ENCODE data around the gene PLA2G6.

The PLA2G6 gene

DNA sequence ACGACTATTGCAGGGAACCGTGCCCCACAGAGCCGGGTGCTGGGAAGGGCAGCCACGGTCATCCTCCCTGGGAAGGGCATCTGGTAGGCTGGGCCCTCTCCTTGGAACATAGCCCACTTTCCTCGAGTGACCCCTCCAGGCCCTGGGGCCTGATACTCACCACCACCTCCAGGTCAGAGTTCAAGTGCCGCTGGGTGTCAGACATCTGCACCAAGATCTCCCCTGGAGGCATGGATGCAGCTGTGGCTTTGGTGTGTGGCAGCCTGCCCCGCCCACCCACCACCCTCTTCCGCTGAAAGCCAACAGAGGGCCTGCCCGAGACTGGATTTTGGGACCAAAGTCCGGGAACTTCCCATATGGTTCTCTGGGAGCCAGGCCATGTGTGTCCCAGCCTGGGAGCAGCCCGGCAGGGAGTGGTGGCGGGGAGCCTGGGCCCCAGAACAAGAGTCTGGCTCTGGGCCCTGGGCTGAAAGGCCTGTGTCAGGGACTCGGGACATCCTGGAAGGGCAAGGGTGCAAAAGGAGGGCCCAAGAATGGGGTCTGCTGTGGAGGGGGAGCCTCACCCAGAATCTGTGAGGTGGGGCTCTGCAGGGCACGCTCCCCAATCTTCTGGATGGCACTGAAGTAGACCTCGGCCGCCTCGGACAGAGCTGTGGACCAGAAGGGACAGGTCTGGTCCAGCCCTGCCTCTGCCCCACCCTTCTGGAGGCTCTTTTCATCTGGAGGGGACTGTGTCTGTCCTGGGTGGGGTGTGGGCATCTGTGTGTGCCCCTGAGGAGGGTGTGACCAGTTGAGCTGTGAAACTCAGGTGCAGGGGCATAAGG, 73.7 kb downstream of the PLA2G6 start:
- no peak for DNase-seq

DNA sequence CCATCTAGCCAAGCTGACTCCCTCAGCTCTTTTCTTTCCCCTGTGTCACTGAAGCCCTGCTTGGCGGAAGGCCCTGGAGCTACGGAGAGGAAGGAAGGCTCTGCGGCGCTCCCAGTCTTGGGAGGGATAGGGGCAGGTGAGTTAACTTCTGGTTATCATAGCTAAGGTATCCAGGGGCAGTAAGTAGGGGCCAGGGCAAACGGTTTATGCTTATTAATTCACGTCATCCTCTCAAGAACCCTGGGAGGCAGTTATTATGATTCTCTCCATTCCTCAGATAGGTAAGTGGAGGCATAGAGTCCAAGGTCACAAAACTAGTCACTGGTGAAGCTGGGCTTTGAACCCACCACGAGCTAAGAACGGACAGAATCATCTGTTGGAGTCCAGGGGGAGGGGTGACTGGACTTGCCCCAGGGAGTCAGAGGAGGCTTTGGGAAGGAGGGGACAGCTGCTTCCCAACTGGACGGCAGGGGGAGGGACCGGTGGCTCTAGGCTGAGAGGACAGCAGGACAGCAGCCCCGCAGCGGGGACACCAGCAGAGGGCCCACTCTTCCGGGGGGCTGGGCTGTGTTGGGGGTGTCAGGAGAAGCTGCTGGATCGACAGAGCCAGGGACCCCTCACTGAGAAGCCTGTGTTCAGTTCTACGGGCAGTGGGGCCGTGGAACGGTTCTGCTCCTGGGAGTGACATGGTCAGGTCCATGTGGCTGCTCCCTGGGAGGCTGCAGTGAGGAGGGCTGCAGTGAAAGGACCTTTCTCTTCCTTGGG, 74.6 kb downstream of the PLA2G6 start:
- no peak for DNase-seq

DNA sequence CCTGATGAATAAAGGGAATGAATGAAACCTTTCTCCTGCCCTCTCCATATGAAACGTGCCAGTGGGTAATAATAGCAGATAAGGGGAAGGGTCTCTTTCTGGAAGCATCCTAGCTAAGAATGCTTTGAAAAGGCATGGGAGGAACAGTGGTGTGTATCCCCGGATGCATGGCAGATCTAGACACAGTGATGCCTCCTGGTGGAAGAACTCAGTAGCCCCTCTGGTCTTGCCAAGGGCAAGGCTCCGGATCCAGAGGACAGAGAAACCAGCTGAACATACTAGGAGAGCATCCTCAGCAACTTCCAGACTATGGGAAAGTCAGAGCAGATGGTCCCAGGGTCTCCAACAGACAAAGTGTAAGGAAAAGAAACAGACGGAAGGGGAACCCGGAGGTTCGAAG, 77.5 kb downstream of the PLA2G6 start:
- no peak for DNase-seq

DNA sequence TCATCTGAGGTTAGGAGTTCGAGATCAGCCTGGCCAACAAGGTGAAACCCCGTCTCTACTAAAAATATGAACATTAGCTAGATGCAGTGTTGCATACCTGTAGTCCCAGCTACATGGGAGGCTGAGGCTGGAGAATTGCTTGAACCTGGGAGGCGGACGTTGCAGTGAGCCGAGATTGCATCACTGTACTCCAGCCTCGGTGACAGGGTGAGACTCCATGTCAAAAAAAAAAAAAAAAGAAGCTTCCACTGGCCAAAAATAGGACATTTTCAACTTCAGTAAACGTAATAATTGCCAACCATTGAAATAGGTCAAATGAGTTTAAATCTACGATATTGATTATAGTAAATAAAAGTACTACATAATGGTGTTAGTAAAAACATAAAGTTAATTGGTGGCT, 78.0 kb downstream of the PLA2G6 start:
- no peak for DNase-seq

DNA sequence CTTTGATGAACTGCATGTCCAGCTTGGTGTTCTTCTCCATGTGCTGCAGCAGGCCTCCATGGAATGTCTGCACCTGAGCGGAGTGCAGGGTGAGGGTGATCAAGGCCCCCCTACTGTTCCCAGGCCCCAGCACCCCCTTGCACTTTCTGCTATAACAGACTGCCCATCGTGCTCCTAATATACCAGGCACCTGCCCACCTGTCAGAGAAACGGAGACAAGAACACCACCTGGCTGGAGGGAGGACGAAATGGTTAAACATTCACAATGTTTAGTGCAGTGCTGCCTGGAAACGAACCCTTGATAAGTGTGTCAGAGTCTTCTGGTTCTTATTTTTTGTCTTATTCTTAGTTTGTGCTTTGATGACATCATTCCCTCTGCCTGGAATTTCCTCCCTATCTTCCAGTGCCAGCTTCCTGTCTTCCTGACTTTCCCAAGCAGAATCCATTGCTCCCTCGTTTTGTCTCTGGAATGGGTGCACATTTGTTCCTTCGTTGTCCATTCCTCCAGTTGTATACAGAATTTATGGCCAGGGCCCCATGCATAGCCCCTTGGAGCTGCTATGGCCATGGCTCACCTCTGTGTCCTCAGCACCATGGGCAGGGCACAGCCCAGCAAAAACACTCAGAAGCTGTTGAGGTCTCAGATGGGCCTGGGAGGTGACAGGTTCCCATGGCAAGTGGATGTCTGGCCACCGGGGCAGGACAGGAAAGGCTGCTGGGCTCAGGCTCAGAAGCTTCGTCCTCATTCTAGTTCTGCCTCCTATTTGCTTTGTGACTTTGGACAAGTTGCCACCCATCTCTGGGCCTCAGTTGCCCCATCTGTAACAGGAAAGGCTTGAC, 83.0 kb downstream of the PLA2G6 start:
- DNase-seq: no peak

DNA sequence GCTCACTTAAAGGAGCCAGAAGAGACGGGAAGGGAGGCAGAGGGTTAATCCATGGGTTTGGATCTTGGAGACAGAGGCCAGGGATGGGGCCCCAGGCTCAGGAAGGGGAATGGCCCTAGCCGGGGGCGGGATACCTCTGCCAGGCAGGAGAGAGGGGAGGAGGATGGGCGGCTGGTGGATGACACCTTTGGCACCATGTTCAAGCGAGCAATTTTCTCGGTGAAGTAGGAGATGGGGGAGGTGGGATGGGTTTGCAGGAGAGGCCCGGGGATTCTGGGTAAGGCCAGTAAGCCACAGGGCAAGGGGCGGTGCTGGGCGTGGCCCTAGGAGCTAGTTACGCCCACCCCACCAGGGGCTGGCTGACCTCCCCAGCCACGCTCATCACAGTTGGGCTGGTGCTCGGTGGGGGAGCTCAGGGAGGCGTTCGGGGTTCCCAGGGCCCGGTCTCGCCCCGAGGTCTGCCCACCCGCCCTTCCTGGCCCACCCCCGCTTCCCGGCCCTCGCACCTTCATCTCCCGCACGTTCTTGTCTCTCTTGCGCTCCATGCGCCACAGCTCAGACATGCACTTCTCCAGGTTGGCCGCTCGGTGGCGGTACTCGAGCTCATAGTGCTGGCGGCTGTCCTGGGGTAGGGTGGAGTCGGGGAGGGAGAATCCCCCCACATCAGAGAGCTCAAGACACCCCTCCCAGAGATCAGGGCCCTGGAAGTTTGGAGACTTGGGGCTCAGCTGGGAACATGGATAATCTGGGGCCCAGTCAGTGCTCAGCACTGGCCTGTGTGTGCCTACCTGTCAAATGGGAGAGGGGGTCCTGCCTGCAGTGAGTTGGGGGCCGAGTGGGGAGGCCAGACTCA, 83.8 kb downstream of the PLA2G6 start:
- DNase-seq: no peak

DNA sequence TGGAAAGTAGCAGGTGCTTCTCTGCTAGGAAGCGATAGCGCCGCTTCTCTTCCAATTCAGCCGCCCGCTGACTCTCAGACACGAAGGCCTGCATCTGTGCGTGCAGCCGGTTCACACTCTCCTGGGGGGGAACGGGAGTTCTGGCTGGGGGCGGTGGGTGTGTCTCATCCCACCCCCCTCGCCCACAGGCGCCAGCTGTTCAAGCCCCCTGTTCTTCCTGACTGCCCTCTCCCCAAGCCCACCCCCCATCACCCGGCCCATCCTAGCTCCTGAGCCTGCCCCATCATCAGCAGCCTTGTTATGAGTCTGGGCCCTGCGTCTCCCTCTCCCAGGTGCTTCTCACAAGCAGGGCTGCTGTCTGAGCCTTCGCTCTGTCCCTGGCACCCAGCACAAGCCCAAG, 84.6 kb downstream of the PLA2G6 start:
- DNase-seq: no peak

DNA sequence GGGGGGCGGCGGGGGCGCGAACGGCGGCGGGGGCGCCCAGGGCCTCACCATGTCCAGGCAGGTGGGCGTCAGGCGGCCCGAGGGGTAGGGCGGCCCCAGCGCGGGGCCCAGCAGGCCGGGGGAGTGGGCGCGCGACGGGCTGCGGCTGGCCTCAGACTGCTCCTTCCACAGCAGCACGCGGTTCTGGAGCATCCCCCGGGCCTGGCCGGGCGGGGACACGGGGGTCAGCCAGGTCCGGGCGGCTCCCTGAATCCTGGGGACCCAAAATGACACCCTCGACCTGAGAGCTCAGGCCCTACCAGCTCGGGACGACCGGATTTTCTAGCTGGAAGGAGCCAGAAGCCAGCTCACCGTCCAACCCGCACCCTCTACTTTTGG, 92.2 kb downstream of the PLA2G6 start:
- DNase-seq: no peak

DNA sequence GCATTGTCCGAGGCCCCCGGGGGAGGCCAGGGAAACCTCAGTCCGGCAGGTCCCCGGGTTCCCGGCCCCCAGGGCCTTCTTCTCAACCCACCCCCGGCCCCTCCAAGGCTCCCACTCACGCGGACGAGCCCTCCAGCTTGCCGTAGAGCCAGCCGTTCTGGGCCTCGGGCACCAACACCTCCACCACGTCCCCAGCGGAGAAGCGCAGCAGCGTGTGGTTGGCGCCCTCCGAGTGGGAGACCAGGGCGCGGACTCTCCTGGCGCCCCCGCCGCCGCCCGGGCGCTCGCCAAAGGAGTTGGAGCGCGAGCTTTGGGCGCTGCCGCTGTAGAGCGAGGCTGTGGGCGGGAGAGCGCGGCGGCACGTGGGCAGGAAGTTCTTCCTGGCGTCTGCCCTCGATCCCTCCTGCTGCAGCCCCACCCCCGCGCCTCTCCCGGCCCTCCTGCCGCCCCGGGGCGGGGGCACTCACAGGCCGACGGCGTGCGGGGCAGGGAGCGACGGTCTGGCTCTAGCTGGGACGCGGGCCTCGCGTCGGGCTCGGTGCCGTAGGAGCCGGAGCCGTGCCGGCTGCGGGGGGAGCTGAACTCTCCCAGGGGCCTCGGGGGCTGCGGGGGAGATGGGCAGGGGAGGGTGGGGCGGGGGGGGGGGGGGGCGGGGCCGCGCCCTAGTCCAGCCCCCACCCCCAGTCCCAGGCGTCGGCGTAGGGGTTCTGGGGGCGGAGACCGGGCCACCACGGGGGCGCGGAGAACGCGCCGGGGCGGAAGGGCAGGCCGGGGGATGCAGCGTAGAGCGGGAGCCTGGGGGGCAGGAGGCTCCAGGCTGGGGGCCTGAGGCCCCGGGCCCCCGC, 92.8 kb downstream of the PLA2G6 start:
- DNase-seq: no peak

DNA sequence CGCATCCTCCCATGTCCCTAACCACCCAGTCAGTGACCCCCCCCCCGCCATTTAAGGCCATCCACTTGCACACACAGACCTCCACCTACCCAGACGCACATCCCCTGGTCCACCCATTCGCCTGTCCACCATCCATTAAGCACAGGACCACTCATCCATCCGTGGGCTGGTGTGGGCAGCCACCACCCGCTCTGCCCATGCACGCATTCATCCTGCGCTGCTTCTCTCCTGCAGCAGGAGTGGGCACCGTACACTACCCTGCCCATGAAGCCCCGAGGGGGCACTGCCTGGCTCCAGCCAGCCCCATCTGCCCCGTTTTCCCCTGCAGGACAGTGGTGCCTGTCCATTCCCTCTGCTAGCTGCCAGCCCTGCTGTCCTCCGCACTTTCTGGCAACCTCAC, 93.8 kb downstream of the PLA2G6 start:
- DNase-seq: no peak

DNA sequence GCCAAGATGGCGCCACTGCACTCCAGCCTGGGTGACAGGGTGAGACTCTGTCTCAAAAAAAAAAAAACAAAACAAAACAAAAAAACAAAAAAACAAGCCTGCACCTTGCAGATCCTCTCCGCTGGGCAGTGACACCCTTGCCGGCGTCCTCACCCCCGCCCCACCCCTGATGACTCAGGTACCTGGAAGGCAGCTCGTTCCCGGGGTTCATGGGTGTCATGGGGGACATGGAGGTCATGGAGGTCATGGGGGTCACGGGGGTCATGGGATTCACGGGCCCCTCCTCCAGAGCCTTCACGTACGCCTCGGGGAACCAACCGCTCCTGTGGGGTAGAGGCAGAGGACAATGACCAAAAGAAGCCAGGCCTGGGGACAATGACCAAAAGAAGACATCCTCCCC, 94.7 kb downstream of the PLA2G6 start:
- no peak for DNase-seq

DNA sequence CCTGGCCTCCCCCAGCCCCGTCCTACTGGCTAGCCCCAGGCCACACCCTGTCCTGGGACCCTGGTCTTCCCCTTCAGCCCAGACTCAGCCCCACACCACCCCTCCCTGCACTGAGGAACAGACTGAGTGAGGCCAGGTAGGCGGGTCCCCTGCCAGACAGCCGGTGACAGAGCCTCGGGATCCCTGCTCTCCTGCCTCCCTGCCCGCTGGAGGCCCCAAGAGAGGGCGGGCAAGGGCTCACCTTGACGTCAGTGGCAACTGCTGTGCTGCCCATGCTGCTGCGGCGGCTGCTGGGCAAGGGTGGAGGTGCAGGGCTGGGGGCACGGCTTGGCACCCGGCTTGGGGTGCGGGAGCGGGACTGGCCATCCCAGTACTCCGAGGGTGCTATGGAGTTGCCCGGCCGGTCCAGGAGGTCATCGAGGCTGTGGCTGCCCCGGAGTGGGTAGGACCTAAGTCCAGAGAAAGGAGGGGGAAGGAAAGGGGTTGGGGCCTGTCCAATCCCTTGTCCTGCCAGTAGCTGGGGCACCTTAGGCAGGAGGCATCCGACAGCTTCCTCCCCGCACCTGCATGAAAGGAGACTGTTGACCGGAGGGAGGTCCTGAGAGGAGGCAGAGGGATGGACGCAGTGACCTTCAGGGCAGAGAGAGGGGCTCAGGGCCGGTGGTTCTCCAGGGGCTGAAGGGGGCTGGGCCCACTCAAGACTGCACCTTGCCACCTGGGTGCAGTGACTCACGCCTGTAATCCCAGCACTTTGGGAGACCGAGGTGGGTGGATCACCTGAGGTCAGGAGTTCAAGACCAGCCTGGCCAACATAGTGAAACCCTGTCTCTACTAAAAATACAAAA, 95.4 kb downstream of the PLA2G6 start:
- DNase-seq: no peak

DNA sequence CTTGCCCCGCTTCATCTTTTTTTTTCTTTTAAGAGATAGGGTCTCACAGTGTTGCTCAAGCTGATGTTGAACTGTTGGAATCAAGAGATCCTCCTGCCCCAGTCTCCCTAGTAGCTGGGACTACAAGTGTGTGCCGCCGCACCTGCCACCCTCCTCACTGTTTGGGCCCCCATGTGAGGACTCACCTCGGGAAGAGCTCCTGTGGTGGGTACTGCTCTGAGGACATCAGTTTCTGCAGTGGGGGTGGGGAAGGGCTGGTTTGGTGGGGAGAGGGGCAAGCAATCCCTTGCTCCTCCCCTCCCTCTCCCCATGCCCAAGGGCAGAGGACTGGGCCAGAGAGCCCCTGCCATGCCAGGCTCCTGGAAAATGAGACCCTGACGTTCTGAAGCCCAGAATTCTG, 96.1 kb downstream of the PLA2G6 start:
- no peak for DNase-seq

DNA sequence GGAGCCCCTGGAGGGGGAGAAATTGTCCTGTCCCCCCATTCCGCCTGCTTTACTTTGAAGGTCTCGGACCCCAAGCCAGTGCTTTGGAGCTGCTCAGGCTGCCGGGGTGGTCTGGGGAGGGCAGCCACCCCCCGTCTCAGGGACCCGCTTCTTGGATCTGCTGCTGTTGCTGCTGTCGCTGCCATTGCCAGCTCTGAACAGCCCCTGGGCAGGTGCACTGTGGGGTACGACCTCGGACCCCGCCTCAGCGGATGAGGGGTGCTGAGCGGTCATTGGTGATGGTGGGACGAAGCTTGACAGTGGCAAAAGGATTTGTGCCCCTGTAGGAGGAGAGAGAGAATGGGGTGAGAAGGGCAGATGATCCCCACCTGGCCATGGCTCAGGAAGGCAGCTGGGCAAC, 96.6 kb downstream of the PLA2G6 start:
- DNase-seq: no peak

DNA sequence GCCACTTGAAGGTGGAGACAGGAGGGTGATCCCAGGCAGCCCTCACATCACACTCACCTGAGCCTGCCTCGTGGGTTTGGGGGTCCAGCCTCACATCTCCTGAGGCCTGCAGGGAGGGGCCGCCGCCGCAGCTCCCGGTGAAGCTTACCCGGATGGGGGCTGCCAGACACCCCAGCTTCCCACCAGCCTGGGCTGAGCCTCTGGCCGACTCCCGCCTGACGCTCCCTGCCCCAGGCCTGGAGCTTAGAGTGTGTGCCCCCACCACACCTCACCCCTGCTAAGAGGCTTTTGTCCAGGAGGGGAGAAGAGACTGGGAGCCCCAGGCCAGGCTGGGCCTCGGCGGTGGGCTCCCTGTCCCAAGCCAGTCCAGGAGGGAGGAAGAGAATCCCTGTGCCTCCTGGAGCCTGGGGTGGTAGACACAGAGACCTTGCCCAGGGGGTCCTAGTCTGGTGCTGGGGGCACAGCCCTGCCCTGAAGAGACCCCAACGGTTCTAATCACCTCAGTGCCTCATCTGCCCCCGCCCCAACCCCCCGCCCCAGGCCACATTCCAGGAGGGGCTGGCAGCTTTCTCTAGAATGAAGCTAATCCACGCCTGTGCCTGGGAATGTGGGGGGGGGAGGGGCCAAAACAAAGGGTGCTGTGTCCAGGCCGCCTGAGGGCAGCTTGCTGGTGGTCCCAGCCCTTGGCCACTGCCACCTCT, 97.5 kb downstream of the PLA2G6 start, which contains the start of gene SLC16A8:
Gene SLC16A8 (minus strand): TSS at position 254 of the 701 bp plus-strand sequence. CDS start 1,311 bp downstream, outside the sequence.
- no peak for DNase-seq

DNA sequence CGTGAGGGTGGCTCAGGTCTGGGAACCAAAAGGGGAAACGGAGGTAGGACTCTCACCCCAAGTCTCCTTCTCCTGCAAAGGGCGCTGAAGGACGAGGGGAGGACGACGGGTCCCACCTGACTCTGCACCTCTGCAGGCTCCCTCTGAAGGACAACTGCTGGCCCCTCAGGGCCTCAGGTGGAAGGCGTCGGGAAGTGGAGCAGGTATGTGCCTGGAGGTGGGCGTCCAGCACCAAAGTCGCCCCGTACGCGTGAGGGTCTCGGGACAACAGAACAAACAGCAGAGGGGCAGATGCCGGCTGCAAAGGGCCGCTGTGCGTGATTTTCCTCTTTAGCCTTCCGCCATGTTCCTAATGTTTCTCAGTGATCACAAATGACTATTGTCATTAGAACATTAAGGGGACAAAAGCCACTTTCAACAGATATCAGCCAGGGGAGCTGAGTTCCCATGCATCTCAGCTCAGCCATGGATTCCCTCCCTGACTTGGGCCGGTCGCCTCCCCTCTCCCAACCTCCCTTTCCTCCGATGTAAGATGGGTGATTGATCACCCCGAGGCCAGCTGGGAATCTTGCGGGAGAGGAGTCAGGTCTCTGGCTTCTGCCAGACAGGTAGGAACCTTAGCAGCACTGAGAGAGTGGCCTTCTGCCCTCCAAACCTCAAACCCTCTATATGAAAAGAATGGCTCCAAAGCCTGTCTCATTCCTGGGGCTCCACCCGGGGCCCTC, 98.5 kb downstream of the PLA2G6 start:
- no peak for DNase-seq

DNA sequence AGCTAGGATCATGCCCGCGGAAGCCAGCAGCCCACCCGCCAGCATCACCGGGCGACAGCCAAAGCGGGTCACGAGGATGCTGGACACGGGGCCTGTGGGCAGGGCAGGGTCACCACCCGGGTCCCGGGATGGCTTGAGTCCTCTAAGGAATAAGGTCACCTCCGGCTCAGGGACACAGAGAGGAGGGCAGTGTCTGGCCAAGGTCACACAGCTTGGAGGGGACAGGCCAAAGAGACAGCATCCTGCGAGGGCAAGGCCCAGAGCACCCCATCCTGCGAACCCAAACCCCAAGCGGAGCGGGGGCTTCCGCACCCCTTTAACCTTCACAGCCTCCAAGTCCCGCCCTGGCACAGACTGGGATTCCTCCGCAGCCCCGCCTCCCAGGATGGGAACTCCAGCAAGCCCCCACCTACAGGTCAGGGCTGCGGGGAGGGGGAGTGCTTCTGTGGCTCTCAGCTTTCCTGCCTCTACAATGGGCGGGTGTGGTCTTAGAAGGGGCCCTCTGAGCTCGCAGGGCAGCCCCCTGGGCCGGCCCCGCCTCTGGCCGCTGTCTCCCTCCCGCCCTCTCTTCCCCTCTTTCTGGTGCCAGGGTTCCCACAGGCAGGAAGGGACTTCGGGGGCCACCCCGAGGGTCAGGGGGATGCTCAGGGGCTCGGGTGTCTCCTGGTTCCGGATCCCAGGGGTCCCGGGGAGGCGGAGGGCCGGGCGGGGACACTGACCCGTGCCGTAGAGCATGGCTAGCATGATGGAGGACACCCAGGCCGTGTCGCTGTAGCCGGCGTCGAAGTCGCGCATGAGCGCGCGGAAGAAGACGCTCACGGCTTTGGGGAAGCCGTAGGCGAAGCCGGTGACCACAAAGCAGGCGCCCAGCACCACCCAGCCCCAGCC, 99.4 kb downstream of the PLA2G6 start:
- DNase-seq: no peak

DNA sequence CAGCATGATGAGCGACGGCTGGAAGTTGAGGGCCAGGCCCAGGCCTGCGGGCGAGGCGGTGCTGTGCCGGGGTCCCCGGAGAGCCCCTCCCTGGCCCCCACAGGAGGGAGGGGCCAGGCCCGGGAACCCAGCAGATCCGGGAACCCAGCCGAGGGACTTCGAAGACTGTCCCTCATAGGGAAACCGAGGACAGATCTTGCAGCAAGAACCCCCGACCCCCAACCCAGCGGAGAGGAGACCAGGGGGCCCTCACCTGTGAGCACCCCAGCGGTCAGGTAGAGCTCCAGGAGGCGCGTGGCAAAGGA, 100.0 kb downstream of the PLA2G6 start:
- no peak for DNase-seq

Measured in CD4-positive, alpha-beta T cell treated with Interleukin-6 for 4 hours (primary cell).